GM21381 (cell line): ENCODE data around the gene DGCR2.

Experiments
- ATAC-seq: cut with Tn5 transposase; IDR thresholded peaks from one replicate; pipeline ENCODE4 v1.9.1; 2021; ENCODE audit warnings: mild to moderate bottlenecking, moderate library complexity; ENCODE audit not compliant: unreplicated experiment

Gene DGCR2

GRCh38 chr22:19111140-19111539 is 11.1 kb downstream of the DGCR2 start:
- ATAC-seq, result no peak

- no peak for ATAC-seq
Observed at GRCh38 chr22:19110646-19111045, 11.6 kb downstream of the DGCR2 start.

GRCh38 chr22:19110064-19110458 is 12.2 kb downstream of the DGCR2 start:
- no peak for ATAC-seq

- ATAC-seq, result peak; percentile 74
Observed at GRCh38 chr22:19109198-19110063, 12.8 kb downstream of the DGCR2 start.

- no peak for ATAC-seq
Observed at GRCh38 chr22:19108807-19109197, 13.4 kb downstream of the DGCR2 start.

- ATAC-seq, result no peak
Observed at GRCh38 chr22:19107730-19108074, 14.5 kb downstream of the DGCR2 start.

GRCh38 chr22:19106886-19107729 is 15.1 kb downstream of the DGCR2 start:
- no peak for ATAC-seq

- ATAC-seq, result no peak
Observed at GRCh38 chr22:19105867-19106802, 16.1 kb downstream of the DGCR2 start.

GRCh38 chr22:19105456-19105855 is 16.8 kb downstream of the DGCR2 start:
- no peak for ATAC-seq

GRCh38 chr22:19103880-19104821 is 18.1 kb downstream of the DGCR2 start:
- ATAC-seq, result no peak

- no peak for ATAC-seq
Observed at GRCh38 chr22:19098157-19098556, 24.1 kb downstream of the DGCR2 start.

GRCh38 chr22:19097518-19097917 is 24.7 kb downstream of the DGCR2 start:
- no peak for ATAC-seq

GRCh38 chr22:19096555-19096954 is 25.7 kb downstream of the DGCR2 start:
- ATAC-seq, result no peak

GRCh38 chr22:19094393-19094997 is 27.7 kb downstream of the DGCR2 start:
- ATAC-seq, result no peak

- ATAC-seq, result no peak
Observed at GRCh38 chr22:19092725-19093124, 29.5 kb downstream of the DGCR2 start.

- no peak for ATAC-seq
Observed at GRCh38 chr22:19090586-19091127, 31.6 kb downstream of the DGCR2 start.

- no peak for ATAC-seq
Observed at GRCh38 chr22:19090183-19090582, 32.0 kb downstream of the DGCR2 start.

GRCh38 chr22:19088866-19089595 is 33.2 kb downstream of the DGCR2 start:
- no peak for ATAC-seq
